BLaER1 (cell line): ENCODE data around the gene SLC48A1.

Source experiments
- H3K27ac ChIP-seq: shearing (Covaris generic); formaldehyde crosslinking; 2 replicates; pipeline ENCODE4 v1.8.1; 2022
- H3K27me3 ChIP-seq: shearing (Covaris generic); formaldehyde crosslinking; 2 replicates; pipeline ENCODE4 v1.8.1; 2022
- H3K36me3 ChIP-seq: shearing (Covaris generic); formaldehyde crosslinking; 2 replicates; pipeline ENCODE4 v1.8.1; 2022
- H3K4me1 ChIP-seq: shearing (Covaris generic); formaldehyde crosslinking; 2 replicates; pipeline ENCODE4 v1.8.1; 2022
- H3K4me2 ChIP-seq: shearing (Covaris generic); formaldehyde crosslinking; 2 replicates; pipeline ENCODE4 v1.8.1; 2022
- H3K4me3 ChIP-seq: shearing (Covaris generic); formaldehyde crosslinking; 2 replicates; pipeline ENCODE4 v1.8.1; 2022
- H3K9ac ChIP-seq: shearing (Covaris generic); formaldehyde crosslinking; 2 replicates; pipeline ENCODE4 v1.8.1; 2022
- H3K9me3 ChIP-seq: shearing (Covaris generic); formaldehyde crosslinking; 2 replicates; pipeline ENCODE4 v1.8.1; 2022
- H4K20me1 ChIP-seq: shearing (Covaris generic); formaldehyde crosslinking; 2 replicates; pipeline ENCODE4 v1.8.1; 2022
- Cebpa-rat ChIP-seq: shearing (Covaris generic); IDR thresholded peaks from 2 replicates; pipeline ENCODE4 v1.8.1; 2022

The SLC48A1 gene

GRCh38 chr12:47829584-47829983, 56.5 kb downstream of the SLC48A1 start:
- H3K27me3 ChIP-seq: no peaks in the 10 kb centered on the region
- H3K9me3 ChIP-seq: no peaks in the 10 kb centered on the region
- peaks cover 49% of the 10 kb centered on the region for H3K4me1 ChIP-seq
- H3K4me2 ChIP-seq: peak overlapping the region; percentile 65
- H4K20me1 ChIP-seq: no peaks in the 10 kb centered on the region
- no peak for TF ChIP-seq Cebpa-rat
- H3K9ac ChIP-seq: no peak overlapping the region
- 0 out of 2 replicates have a peak overlapping the region, but pooled peaks have one; percentile 33 for H3K27ac ChIP-seq
- H3K4me3 ChIP-seq: no peak overlapping the region
- no peaks in the 10 kb centered on the region for H3K36me3 ChIP-seq
